Cerebellar nuclear complex (tissue), 1 donor: ENCODE data around the gene ZNF283.

Experiments used
- DNase-seq, 2 experiments: peaks; one replicate each; lab custom pipeline; 2025; lab: John Stamatoyannopoulos, UW

ZNF283 gene

GRCh38 chr19:43826787-43827754 is at the start of gene ZNF283:
Gene ZNF283 (plus strand): TSS chr19:43827321. CDS start chr19:43833505, 6,184 bp downstream.
- peak; percentile 76 to 94 for DNase-seq

GRCh38 chr19:43778651-43779050 is 48.5 kb upstream of the ZNF283 start:
- no peak for DNase-seq

GRCh38 chr19:43779147-43779819 is 47.8 kb upstream of the ZNF283 start:
- no peak for DNase-seq

- no peak for DNase-seq
These were observed 47.3 kb upstream of the ZNF283 start for GRCh38 chr19:43779820-43780219.

- no peak for DNase-seq
These were observed 46.2 kb upstream of the ZNF283 start, which contains the start of gene KCNN4 for GRCh38 chr19:43780706-43781525. Gene KCNN4 (minus strand): TSS chr19:43780973. CDS start chr19:43780861, 112 bp downstream.

GRCh38 chr19:43781630-43782310 is 45.4 kb upstream of the ZNF283 start:
- no peak for DNase-seq

GRCh38 chr19:43782311-43782660 is 44.8 kb upstream of the ZNF283 start:
- no peak for DNase-seq

- DNase-seq = no peak
These were observed 44.4 kb upstream of the ZNF283 start for GRCh38 chr19:43782689-43783231.

- no peak for DNase-seq
These were observed 43.5 kb upstream of the ZNF283 start for GRCh38 chr19:43783636-43784035.

GRCh38 chr19:43784241-43784980 is 42.7 kb upstream of the ZNF283 start:
- DNase-seq = no peak

- DNase-seq = peak in 1 of 2 experiments; percentile 2
These were observed 41.9 kb upstream of the ZNF283 start for GRCh38 chr19:43784981-43785808.

GRCh38 chr19:43786665-43787064 is 40.5 kb upstream of the ZNF283 start:
- no peak for DNase-seq

- DNase-seq = no peak
These were observed 38.1 kb upstream of the ZNF283 start for GRCh38 chr19:43789029-43789428.

- no peak for DNase-seq
These were observed 36.5 kb upstream of the ZNF283 start for GRCh38 chr19:43790587-43790986.

- no peak for DNase-seq
These were observed 30.0 kb upstream of the ZNF283 start for GRCh38 chr19:43797118-43797517.

- no peak for DNase-seq
These were observed 29.6 kb upstream of the ZNF283 start for GRCh38 chr19:43797556-43797955.

- DNase-seq = no peak
These were observed 29.0 kb upstream of the ZNF283 start for GRCh38 chr19:43798026-43798545.

GRCh38 chr19:43798546-43799409 is 28.3 kb upstream of the ZNF283 start:
- DNase-seq = no peak
